Stimulated activated CD8-positive, alpha-beta memory T cell treated with anti-CD3 and anti-CD28 coated beads, Interleukin-2, amount 100 ng/mL, for 48 hours (primary cell): ENCODE data around the gene SFXN4.

ENCODE experiments used
- DNase-seq, 2 donors: peaks; one replicate each; pipeline ENCODE4 v3.0.0-alpha.2; 2020; ENCODE audit warnings: low read depth in 2 of 2

The SFXN4 gene, protein sequence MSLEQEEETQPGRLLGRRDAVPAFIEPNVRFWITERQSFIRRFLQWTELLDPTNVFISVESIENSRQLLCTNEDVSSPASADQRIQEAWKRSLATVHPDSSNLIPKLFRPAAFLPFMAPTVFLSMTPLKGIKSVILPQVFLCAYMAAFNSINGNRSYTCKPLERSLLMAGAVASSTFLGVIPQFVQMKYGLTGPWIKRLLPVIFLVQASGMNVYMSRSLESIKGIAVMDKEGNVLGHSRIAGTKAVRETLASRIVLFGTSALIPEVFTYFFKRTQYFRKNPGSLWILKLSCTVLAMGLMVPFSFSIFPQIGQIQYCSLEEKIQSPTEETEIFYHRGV

DNA sequence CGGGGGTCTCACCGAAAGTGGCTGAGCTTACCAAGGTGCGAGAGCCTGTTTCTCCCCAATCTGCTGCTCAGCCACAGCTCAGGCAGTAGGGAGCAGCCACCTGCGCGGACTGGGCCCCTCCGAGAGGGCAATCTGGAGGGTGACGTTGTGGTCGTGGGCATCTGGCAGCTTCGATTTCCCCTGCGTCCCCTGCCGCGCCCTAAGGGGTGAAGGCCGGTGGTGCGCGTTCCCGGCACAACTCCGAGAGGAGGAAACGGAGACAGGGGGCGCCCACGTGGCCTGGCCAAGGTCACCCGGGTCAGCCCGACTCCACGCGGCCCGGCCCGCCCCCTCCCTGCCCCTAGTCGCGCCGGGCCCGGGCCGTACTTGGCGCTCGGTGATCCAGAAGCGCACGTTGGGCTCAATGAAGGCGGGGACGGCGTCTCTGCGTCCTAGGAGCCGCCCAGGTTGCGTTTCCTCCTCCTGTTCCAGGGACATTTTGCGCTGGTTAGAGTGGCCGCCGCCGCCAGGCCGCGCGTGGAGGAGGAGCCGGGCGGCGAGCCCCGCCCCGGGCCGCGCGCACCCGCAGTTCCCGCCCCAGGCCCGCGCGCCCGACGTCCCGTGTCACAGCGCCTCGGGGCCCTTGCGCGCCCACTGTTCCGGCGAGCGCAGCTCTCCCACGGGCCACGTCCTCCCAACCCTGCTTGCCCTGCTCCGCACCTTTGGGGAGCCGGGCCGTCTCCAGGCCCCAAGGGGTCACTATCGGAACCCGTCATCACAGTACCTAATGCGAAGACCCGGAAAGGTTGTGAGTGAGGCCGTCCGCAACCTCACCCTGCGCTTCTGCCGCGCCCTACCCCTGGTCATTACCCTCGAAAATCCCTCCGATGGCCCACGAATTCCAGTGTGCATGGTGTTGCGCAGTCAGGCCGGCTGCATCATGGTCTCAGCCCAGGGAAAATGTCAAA lies at the start of gene SFXN4:
TSS of gene SFXN4 (minus strand) at position 544 of the 947 bp plus-strand sequence. CDS start at position 477, 67 bp downstream.
- DNase-seq, result peak; percentile 72 to 80

DNA sequence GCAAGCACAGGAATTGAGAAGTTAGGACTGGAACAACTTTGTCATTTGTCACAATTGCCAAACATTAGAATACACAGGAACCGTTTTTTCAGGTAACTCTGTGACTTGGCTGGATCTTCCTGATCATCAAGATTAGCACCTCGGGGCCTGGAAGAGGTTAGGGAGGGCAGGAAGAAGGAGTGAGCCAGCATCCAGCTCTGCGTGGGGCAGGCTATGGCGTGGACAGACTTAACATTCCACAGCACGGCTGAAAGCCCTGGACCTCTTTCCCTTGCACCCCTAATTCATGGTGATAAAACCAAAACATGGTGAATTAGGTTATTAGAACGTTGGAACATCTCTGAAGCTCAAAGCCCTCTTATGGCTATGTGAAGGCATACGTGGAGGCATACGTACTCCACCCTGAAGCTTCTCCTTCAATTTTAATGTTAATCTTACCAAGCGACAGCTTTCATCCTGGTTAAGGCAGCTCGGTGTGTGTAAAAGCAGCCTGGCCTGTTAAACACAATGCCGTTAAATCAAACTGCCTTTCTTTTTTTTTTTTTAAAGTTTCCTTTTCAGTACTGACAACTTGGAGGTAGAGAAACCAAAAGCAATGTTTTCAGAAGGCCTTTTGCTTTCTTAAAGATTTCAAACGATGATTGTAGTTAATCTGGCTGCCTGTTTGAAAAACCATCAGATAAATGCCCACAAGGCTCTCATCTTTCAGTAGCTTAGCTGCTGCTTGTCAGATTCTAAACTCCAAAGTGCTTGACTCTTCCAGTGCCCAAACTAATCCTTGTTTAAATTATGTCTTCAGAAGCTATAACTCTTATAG lies 46.3 kb upstream of the SFXN4 start:
- DNase-seq, result no peak

DNA sequence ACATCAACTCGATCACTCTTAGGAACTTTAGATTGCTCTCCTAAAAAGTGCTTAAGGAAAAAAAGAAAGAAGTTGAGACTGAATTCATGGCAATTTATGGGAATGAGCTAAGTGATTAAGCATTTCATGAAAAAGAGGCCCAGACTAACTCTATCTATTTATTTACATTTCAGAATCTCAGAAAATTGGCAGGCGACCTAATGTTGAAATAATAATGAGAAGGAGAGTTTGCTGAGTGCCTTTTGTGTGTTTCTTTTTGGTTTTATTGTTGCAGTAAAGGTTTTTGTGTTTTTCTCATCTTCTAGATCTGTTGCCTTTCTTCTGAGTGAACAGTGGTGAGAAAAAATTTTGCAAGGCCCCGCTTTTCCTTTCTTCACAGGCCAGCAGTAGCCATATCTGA lies 45.7 kb upstream of the SFXN4 start:
- no peak for DNase-seq

DNA sequence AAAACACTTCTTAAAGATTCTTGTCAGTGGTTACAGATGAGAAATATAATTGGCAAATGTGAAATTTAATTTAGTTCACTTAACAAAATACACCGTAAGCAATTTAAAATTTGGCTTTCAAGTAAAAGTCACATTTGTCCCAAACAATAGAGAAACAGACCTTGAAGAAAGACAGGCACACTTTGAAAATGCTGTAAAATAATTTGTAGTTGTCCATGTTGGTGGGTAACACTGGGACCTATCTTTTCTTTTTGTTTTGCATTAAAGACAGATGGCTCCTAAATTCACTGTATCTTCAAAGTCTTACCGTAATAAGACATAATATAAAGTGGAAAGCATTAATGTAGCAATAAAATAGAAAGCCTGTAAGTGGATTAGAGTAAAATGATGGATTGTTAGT lies 45.1 kb upstream of the SFXN4 start:
- DNase-seq, result no peak

DNA sequence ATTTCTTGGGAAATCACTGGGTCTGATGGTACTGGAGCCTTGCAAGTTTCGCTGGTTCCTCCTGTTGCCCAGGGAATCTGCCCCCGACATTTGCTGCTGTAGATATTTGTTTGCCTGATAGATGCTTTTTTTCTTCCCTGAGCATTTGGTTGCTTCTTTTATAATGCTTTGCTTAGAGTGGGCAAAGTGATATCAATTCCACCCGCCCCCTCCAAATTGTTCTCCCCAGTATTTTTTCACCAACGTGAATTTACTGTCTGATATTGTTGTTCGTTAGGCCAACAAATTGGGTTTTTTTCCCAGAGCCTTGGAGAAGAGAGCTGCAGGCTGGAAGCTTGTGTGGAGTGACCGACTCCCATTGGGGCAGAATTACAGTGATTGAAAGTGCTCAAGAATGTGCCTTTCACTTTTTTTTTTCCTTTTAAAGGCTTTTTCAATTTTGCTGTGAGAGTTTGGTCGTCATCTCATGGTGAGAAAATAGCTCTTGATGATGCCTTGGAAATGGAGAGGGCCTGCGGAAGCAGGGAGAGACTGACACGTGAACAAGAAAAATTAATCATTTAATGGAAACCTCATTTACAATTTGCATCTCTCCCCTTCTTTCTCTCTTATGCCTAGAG lies 44.3 kb upstream of the SFXN4 start:
- no peak for DNase-seq

DNA sequence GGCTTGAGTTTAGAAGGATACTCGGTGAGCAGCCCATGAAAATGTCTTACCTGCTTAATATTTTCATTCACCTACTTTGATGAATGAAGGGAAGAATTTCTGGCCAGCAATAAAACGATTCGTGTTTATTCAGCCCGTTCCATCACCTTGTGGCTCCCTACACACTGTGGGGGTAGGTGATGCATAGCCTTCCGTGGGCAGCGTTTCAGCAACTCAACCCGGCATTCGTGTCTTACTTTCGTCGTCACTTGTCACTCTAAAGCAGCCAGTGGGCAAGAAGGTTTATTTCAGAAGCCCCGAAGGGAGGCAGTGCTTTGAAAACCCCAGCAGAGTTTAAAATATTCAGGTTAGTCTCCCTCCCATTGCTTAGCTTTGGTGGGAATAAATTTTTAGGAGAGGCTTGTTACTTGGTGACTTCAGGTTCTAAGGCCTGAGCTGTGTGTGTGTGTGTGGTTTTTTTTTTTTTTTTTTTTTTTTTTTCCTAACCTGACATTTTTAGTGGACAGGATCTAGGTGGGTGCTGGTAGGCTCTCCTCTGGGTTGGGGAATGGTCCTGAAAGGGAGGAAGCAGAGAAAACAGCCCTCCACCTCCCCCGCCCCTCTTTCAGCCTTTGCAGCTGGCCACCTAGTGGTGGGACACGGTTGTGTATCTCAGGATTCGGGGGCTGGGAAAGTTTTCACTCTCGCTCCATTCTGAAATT lies 43.7 kb upstream of the SFXN4 start:
- peak; percentile 37 to 40 for DNase-seq

DNA sequence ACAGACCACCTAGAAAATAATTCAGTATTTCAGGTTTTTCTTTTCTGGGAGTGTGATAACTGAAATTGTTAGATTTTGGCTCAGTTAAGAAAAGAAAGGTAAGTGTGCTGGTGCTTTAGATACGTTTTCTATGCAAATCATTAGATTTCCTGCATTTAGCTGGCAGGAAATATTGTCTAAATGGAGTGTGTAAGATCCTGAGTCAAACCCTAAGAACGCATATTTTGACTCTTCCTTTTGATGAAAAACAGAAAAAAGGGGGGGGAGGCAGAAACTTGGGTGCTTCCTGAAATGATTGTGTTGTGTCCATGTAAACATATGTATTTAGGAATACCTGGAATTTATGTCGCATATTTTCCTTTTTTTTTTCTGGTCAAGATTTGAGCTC lies 43.0 kb upstream of the SFXN4 start:
- DNase-seq, result no peak

DNA sequence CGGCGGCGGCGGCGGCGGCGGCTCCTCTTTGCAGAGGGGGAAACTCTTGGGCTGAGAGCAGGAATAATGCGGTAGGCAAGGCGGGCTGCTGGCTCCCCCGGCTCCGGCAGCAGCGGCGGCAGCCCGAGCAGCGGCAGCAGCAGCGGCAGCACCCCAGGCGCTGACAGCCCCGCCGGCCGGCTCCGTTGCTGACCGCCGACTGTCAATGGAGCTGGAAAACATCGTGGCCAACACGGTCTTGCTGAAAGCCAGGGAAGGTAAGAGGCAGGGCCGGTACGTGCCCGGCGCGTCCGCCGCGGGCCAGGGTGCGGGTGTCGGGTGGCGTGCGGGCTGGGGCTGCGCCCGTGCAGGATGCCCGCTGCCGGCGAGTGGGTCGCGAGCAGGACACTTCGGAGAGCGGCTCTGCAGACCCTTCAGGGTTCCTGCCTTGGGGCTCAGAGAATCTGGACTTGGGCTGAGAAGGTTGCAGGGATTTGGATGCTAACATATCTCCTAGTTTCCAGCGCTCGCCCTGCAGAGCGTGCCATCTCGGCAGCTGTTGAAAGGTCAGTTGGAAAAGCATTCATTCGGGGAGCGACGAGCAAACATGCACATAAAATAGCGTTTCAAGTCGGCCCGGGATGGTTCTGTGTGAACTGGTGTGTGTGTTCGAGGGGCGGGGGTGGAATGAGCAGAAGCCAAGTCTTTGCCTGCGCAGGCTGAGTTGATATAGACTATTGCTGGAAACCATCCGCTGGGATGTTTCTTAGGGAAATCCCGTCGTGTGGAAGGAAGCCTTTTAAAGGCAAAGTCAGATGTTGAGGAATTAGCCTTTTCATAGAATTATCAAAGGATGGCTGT lies 42.4 kb upstream of the SFXN4 start:
- DNase-seq, result peak; percentile 15 to 23

DNA sequence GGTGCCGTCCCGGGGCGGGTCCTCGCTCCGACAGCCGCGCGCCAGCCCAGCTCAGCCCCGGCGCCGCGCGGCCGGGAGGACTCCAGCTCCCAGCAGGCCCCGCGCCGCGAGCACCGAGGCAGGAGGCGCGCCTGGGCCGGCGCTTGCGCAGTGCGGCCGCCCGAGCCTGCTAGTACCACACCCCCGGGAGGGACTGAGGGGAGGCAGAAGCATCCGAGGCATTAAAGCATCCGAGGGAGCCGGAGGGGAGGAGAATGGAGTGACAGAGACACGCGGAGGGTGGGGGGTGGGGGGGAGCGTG lies 41.8 kb upstream of the SFXN4 start, which contains the start of gene GRK5:
TSS of gene GRK5 (plus strand) at position 206 of the 301 bp plus-strand sequence. CDS start 347 bp downstream, outside the sequence.
- DNase-seq, result peak; percentile 87 to 95

DNA sequence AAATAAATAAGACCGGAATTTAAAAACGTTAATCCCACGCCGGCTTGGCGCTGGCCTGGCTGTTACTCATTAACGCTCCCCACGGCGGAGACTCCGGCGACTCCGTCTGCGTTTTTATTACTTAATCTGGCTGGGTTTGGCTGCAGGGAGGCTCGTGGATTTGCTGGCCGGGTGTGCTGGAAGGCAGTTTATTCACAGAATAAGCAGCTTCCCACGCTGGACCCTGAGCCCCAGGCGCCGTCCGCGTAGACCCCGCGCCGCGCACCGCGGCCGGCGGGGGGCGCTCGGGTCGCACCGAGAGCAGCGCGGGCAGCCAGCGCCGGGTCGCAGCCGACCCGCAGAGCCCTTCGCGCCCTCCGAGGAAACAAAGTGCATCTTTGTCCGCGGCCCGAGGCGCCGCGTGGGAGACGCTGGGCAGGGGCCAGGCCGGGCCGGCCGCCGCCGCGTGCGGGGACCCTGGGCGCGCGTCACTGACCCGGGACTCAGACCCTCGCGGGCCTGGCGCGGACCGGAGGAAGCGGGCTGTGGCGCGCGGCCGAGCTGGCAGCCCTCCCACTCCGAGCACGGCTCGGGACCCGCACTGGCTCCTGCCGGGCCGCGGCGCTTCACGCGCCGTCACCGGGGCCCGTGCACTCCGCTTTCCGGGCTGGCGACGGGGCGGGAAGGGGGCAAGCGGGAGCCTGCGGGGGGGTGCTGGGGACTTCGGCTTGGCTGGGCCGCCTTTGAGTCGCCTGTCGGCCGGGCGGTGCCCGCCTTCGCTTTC lies 41.3 kb upstream of the SFXN4 start:
- DNase-seq, result peak; percentile 57 to 70

DNA sequence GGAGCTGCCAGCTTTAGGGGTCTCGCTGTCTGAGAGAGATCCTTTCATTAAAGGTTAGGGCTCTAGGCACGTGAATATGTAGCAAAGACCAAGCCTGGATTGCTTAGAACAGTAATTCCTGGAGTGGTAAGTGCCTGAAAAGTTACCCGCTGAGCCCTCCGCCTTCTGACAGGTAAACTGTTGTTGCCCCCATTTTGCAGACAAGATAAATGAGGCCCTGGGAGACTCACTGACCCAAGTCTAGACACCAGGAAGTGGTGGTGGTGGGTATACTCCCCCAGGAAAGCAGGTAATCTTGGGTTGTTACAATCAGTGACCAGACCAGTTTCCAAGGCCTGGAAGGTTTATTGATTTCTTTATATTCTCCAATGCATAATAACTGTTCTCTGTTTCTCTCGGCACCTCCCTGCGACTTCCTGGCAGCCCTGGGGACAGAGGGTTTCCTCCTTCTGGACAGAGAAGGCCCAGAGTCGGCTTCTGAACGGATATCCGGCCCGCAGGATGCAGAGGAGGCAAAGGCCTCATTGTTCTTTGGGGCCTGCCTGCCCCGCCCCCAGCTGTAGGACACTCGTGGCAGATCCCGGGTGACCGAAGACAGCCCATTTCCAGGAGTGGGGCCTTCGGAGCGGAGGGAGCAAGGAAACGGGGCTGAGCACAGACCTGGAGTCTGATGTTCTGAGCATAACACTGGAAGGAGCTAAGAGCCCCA lies 40.5 kb upstream of the SFXN4 start:
- DNase-seq, result peak; percentile 32

DNA sequence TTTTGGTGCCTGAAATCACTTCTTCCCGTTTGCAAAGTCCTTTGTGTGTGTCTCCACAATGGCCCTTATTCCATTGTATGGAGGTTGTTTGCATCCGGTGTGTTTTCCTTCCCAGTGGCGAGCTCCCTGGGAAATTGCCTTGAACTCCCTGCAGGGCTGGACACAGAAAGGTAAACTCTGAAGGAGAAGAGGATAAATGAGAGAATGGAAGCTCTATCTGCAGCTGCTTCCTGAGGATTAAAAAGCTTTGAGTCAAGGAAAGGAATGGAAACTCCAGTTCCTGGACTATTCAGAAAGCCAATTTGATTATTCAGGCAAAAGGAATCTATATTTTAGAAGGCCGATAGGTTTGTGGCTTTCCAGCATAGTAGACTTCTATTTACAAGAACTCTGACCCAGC lies 37.5 kb upstream of the SFXN4 start:
- no peak for DNase-seq

DNA sequence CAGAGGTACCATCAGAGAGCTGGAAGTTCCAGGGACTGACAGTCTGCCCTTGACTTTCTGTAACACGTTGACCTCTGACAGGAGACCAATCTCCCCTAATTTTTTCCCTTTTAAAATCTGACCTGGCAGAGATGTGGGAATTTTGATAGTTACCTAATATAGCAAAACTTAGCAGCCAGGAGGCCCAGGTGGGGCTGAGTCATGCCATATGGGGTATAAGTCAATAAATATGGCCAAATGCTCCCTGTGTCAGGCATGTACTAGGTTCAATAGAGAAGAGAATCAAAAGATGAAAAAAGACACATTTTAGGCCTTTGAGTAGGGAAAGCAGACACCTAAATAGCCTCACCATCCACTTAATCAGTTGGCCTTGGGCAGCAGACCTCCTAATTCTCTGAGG lies 35.7 kb upstream of the SFXN4 start:
- DNase-seq, result no peak

DNA sequence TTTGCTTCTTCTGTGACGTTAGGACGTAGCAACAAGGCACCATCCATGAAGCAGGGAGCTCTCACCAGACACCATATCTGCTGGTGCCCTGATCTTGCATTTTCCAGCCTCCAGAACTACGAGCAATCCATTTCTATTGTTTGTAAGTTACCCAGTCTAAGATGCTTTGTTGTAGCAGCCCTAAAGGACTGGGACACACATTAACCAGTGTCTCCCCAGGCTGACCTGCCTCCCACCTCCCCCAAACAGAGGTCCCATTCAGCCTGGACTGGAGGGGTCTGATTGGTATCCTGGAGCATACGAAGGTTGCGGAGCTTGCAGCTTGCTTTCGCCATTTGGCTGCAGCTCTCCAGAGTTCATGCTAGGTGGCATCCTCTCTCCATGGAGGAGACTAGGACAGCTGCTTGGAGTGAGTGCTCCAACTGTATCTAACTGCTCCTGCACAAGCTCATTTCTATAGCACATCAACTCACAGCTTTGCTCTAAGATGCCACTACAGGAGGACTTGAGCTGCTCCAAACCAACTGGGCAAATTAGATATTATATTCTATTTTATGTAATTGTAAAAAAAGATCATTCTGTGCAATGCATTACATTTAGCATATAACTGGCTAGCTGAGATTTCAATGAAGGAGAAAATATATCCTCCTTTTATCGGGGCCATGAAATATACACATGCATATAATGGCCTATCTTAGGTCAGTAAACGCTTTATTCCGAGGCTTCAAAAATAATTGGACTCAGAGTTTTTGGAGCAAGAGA lies 33.9 kb upstream of the SFXN4 start:
- DNase-seq, result no peak

DNA sequence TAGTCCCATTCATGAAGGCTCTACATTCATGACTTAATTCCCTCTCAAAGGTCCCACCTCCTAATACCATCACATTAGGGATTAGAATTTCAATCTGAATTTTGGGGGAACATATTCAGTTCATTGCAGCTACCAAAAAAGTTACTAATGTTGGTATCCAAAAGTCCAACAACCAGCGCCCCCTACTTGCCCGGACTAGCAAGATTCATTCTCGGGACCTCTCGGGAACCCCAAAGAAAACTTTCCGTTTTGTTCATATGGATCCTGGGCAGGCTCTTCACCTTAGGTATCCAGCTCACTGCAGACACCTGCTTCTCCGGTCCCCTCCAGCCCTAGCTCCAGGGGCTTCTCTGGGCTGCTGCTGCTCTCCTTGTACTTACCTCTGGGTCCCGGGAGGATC lies 32.9 kb upstream of the SFXN4 start:
- no peak for DNase-seq

DNA sequence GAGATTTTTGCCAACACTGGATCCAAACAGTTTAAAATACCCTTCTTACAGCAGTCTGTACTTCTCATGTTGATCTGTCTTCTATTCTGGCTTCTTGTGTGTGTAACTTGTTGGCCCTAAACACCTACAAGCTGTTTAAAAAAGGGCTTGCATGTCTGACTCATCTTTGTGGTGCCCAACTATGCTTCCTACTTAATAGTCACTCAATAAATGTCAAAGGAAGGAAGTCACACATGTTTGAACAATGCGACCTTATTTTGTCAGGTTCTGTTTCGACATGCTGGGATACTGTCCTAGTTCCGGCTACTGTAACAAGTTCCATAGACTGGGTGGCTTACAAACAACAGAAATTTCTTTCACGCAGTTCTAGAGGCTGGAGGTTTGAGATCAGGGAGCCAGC lies 32.4 kb upstream of the SFXN4 start:
- DNase-seq, result no peak

DNA sequence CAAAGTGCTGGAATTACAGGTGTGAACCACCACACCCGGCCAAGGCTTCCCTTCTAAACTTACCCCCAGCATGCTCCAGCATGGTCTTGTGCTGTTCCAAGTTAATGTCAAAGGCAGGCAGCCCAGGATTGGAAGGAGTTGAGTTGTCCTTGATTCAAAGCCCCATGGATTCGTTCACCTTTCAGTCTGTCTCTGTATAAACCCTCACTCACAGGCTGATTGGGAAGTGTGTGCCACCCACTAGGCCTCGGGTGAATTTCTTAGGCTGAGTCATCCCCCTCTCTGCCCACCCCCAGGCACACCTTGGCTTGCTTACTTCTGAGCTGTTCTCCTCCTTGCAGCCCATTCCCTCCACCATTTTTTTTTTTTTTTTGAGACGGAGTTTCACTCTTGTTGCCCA lies 26.4 kb upstream of the SFXN4 start:
- no peak for DNase-seq
